SIG-M5 treated with dmso at 0.1 percent for 504 hours (cell line): ENCODE results near the gene PRPSAP1.

ENCODE experiments used
- DNase-seq: peaks from one replicate; lab custom pipeline; 2025; ENCODE audit not compliant: unreplicated experiment; lab: John Stamatoyannopoulos, UW

Gene PRPSAP1

DNA sequence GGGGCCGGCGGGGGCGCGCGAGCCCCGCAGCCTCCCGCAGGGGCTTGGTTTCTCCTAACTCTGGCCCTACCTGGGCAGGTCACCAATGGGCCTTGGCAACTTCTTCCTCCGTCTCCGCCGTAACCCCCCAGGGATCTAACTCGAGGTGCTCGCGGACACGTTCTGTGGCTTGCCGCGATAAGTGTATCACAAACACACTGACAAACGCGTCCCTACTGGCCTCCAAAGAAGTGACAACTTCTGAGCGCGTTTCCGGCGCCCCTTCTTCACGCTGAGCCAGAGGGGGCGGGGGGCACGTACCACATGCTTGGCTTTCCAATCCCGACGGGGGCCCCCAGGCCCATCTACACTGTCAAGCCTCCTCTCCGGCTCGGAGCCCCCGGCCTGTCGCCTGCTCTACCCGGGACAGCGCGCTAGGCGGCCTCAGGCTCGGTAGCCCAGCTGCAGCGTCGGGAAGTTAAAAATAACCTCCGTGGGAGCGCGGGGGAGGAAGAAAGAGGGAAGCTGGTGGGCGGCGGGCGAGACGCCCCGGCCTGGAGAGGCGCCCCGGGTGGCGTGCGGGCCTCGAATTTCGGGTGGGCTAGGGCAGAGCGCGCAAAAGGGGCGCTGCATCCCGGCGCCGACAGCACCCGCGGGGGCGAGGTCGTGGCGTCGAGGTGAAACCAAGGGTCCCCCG lies 30.0 kb upstream of the PRPSAP1 start:
- peak; percentile 74 for DNase-seq

DNA sequence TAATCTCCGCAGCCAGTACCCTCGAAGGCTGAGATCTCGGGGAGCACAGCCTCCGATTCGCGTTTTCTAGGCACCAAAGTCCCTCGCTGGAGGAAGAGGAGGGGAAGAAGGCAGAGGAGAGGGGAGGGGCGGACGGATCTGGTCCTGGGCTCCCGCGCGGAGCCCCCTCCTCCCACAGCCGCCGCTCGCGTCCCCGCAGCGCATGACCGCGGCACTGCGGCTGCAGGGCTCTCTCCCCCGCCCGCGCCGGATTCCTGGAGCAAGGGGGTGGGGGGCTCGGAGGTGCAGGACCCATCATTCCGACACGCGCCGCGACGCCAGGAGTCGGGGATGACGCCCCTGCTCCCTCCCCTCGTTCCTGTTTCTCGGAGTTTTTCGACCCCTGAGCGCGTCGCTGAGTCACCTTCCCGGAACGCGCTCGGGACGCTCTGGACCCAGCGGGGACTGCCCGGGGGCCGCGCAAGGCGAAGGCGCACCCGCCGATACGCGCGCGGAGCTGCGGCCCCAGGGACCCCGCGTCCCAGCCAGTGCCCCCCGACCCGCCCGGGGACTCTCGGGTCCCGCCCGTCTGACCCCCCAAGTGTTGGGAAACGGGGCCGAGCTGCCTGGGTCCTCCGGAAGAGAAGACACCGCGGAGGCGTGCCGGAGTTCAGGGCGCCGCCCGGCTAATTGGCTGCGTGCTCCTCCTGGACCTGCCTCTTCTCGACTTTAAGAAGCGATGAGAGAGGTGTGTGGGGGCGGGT lies 29.3 kb upstream of the PRPSAP1 start:
- DNase-seq, result peak; percentile 71

DNA sequence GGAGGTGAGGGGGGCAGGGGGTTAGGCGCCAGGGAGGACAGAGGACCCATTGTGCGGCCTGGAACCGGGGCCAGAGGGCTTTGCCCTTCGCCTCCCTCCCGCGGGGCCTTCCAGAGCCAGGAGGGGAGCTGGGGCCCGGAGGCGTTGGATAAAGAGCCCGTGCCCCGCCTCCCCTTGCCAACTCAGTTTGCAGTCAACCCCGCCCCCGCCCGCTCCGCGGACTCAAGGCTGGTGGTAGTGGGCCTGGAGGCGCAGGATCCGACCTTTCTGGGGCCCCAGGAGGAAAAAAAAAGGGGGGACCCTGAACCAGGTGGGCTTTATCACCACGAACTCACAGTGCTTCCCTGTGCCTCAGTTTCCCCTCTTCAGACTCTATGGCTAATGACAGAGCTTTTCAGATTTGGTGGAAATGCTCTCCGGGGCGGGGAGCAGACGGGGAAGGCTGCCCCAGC lies 28.7 kb upstream of the PRPSAP1 start:
- no peak for DNase-seq

DNA sequence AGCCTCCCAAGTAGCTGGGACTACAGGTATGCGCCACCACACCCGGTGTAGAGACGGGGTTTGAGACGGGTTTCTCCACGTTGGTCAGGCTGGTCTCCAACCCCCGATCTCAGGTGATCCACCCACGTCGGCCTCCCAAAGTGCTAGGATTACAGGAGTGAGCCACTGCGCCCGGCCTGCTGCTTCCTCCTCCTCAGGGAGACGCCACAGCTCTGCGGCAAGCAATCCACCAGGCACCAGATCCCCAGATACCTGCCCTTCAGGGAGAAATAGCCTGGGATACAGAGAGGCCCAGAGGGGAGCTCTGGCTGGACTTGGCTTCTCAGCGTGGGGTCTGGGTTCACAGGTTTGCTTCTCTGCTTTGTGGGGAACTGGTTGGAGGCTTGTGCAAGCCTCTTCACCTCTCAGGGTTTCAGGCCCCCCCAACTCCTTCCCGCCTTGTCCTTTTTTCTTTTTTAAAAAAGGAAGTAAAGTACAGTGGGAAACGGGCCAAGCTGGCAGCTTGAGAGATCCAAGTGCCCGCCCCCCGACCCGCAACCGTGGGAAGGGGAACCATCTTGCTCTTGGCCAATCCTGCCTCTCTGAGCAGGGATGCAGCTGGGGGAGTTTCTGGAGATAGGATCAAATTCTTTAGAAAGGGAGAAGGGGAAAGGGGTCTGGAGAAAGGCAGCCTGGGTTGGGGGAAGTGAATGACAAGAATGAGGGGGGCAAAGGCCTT lies 28.1 kb upstream of the PRPSAP1 start:
- peak; percentile 90 for DNase-seq

DNA sequence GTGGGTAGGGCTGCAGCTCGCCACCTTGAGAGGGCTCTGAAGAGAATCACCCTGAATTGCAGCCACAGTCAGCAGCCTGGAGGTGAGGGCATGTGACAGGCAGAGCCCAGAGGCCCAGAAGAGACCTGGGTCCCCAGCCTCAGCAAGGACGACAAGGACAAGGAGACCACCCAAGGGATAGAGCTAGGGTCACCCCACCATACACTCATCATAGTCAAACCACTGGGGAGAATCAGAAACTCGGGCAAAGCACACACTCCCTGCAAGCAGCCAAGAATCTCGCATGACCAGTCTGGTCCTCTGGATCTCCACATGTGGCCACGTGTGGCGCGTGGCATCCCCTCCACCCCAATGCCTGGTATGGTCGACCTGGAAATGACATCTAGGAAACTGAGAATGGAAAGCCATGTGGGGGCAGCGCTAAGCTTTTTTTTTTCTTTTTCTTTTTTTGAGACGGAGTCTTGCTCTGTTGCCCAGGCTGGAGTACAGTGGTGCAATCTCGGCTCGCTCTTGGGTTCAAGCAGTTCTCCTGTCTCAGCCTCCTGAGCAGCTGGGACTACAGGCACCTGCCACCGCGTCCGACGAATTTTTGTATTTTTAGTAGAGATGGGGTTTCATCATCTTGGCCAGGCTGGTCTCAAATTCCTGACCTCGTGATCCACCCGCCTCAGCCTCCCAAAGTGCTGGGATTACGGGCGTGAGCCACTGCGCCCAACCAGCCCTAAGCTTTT lies 26.1 kb upstream of the PRPSAP1 start:
- DNase-seq, result no peak

DNA sequence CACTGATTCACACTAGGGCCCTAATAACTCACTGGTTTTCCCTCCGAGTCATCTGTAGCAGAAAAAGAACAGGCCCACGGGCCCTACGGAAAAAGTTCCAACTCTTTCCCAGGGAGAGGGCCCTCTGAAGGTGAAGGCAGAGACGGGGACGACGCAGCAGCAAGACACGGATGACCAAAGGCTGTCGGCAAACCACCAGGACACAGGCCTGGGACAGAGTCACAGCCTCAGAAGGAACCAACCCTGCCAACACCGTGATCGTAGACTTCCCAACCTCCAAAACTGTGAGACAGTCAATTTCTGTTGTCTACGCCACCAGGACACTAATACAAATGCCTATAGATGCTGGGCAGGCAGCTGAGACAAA lies 25.5 kb upstream of the PRPSAP1 start:
- no peak for DNase-seq

DNA sequence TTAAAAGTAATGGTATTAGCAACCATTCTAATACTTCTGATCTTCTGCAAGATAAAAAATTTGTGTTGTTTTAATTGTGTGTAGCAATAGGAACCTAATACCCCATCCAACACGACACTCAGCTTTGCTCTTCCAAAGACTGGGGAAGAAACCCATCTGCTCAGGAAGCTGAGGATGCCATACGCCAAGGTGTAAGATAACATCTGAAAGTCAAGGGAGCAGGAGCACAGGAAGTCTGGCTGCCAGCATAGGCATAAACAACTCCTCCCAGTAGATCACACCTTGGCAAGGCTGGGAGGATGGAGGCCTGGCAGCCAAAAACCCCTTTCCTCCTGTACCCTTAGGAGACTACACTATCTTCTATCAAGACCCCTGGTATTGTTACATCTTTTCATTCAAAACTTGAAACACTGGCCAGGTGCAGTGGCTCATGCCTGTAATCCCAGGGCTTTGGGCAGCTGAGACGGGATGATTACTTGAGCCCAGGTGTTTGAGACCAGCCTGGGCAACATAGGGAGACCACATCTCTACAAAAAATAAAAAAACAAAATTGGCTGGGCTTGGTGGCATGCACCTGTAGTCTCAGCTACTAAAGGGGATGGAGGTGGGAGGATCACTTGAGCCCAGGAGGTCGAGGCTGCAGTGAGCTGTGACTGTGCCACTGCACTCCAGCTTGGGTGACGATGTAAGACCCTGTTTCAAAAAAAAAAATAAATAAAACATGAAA lies 25.0 kb upstream of the PRPSAP1 start:
- DNase-seq, result no peak

DNA sequence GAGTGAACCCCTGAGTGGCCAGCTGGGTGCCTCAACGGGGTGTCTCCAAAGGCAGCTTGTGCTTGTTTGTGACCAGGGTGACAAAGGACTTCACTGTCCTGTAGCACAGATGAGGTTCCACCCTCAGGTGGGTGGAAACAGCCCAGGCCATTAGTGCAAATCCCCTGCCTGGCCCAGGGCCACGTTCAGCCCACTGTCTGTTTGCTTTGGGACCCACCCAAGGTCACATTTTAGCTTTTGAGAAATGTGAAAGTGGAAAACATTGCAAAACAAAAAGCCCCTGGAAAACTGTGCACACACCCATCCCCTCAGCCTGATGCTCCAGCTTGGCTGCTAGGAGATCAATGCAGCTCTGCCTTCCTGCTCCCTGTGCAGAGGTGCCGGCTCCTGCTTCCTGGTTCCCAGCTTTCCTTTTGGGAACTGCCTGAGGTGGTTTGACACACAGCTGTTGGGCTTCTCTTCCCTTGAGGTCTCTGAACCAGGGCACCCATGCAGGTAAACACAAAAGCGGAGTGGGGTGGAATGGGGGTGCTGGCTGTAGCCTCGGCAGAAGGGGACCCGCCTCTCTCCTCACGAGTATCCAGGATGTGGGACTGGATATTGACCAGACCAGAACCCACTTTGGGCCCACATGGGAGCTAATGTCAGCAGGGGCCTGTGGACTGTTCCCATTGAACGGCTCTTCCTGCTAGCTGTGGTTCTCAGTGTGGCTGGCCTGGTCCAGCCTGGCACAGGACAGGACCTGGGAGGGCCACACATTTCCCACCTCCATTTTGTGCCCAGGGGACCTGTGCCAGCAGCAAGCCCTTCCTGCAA lies 22.8 kb upstream of the PRPSAP1 start:
- no peak for DNase-seq

DNA sequence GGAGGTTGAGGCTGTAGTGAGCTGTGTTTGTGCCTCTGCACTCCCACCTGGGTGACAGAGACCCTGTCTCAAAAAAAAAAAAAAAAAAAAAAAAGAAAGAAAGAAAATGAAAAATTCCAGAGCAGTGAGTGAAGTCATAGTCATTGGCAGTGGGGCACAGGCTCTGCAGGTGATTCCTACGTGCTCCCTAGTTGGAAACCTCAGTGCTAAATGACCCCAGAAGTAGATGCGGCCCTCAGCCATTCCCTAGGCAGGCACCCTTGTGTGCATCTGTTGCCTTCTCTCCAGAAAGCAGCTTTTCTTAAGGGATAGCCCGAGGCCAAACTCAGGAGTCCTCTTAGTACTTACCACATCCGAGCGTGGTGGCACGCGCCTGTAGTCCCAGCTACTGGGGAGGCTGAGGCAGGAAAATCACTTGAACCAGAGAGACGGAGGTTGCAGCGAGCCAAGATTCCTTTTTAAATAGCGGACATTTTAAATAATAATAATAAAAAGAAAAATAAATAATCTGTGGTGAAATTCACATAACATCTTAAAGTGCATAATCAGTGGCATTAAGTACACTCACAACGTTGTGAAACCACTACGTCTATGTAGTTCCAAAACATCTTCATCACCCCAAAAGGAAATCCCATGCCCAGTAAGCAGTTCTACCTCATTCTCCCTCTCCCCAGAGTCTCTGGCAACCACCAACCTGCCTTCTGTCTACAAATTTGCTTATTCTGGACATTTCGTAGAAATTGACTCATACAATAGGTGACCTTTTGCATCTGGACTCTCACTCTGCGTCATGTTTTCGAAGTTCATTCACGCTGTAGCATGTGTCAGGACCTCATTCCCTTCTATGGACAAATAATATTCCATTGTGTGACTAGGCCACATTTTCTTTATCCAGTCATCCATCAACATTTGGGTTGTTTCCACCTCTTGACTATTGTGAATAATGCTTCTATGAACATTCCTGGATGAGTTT lies 18.2 kb upstream of the PRPSAP1 start:
- DNase-seq, result no peak

DNA sequence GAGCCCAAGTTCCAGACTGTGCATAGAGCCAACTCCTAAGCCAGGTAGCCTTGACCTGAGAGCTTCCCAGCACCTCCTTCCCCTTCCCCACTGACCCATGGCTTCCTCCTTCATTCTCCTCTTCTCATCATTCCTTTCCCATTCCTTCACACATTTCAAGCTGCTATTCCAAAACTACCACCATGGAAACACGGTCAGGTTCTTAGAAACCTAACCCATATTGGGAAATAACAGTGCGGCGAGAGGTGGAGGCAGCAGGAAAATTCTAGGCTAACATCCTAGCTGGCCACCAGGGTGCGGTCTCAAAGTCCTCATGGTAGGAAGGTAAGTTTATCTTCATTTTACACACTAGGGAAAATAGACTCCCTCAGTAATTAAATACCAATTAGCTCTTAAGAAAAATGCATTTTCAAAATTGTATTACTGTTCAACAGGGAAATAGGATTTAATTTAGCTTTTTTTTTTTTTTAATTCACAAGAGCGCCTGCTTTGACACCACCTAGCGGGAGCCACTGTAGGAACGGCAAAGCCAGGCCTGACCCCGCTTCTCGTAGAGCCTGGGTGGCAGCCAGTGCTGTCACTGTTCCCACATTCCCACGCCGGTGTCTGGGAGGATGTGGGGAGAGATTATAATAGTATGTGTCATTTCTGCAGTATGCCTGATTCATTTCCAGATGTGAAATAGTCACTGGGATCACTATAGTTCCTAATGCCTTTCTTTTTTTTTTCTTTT lies 16.7 kb upstream of the PRPSAP1 start:
- no peak for DNase-seq

DNA sequence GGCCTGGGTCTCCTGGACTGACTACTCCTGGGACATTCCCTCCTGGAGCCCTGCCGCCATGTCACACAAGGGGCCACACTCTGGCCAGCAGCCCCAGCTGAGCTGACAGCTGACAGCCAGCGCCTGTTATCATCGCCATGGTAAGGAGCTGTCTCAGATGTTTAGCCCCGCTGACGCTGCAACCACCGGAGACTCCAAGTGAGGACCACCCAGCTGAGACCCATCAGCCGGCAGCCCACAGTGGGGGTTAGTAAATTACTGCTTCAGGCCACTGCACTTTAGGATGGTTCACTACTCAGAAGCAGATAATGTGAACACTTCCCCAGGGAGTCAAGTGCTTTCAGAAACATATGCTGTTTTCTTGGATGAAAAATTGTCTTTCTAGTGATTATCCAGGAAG lies 16.1 kb upstream of the PRPSAP1 start:
- no peak for DNase-seq

DNA sequence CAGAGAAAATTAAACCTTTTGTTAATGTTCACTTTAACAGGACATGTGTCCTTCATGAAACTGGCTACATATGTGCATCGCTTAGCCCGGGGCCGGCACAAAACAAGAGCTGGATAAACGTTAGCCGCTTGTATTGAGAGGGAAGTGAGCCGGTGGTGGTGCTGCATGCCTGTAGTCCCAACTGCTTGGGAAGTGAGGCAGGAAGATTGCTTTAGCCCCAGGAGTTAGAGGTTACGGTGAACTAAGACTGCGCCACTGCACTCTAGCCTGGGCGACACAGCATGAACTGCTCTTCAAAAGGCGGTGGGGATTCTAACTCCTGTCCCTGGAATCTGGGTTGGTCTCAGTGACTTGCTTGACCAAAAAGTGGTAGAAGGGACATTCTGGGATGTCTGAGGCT lies 15.7 kb upstream of the PRPSAP1 start:
- DNase-seq, result no peak

DNA sequence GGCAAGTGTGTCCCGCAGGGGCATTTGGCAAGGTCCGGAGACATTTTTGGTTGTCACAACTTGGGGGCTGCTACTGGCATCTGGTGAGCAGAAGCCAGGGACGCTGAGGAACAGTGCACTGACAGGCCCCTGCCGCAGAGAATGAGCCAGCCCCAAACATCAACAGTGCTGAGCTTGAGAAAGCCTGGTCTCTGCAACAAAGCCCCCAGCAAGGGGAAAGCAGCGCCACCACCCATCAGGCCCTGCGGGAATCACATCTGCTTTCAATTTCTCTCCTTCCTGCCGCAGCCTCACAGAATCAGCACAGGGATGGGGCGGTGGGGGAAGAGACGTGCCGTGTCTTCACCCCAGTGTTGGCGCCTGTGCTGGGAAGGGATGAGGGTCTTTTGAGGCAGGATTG lies 14.8 kb upstream of the PRPSAP1 start:
- no peak for DNase-seq

DNA sequence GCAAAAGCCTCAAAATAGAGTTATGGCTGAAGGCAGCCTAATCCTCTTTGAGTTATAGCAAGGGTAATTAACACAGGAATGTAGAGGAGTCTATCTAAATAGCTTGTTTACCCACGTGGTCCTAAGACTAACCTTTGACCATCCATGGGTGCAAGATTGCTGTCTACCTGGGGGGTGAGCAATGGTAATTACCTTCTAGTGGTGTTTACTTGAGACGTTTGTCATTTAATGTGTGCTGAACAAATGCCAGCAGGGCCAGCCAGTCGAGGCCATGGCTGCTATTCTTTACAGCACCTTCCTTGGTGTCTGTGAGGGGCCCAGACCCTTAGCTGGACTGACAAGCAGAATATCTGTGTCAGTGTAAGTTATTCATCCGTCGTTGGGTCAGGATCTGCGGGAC lies 13.9 kb upstream of the PRPSAP1 start:
- no peak for DNase-seq

DNA sequence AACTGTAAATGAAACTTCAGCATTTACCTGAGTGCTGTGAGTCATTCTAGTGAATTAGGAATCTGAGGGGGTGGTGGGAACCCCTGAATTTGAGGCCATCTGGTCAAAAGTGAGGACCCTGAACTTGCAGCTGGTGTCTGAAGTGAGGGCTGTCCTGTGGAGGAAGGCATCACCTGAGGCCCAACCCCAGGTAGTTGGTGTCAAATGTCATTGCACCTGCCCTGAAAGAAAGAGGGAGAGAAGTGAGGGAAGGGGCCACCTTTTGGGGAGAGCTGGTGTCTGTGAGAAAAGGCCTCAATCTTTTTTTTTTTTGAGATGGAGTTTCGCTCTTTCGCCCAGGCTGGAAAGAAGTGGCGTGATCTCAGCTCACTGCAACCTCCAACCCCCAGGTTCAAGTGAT lies 12.5 kb upstream of the PRPSAP1 start:
- no peak for DNase-seq

DNA sequence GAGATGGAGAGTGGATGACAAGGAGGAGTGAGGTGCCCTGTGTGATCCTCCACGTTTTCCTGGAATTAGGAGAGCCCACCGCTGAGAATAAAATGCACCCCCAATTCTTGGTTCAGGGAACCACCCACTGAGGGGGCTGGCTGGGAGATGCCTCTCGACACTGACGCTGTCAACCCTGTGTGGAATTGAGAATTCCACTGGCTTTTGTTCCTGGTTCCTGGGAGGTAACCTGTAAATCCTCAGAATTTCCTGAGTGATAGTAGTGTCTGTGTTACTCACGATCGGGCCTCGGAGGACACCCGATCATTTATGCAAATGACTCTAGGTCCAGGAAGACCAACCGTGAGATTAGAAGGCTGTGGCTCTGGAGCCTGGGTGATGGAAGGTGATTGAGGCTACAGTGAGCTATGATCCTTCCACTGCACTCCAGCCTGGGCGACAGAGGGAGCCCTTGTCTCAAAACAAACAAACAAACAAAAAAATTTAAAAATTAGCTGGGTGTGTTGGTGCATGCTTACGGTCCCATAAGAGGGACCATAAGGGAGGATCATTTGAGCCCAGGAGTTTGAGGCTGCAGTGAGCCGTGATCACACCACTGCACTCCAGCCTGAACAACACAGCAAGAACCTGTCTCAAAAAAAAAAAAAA lies 11.7 kb upstream of the PRPSAP1 start:
- no peak for DNase-seq

DNA sequence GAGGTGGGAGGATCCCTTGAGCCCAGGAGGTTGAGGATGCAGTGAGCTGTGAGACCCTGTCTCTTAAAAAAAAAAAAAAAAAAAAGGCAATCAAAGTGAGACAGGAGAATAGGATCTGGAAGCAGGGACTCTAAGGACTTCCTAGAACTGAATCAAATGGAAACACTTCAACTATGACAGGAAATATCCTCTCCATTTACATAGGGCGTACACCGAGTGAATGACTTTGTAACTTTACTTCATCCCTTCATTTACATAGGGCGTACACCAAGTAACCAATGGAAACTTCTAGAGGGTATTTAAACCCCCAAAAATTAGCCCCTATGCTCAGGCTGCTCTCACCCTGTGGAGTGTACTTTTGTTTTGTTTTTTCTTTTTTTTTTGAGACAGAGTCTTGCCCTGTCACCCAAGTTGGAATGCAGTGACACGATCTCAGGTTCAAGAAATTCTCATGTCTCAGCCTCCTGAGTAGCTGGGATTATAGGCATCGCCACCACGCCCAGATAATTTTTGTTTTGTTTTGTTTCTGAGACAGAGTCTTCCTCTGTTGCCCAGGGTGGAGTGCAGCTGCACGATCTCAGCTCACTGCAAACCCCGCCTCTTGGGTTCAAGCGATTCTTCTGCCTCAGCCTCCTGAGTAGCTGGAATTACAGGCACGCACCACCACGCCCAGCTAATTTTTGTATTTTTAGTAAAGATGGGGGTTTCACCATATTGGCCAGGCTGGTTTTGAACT lies 9.6 kb upstream of the PRPSAP1 start:
- DNase-seq, result no peak
